ENCODE results near the gene NOP9.

DNA sequence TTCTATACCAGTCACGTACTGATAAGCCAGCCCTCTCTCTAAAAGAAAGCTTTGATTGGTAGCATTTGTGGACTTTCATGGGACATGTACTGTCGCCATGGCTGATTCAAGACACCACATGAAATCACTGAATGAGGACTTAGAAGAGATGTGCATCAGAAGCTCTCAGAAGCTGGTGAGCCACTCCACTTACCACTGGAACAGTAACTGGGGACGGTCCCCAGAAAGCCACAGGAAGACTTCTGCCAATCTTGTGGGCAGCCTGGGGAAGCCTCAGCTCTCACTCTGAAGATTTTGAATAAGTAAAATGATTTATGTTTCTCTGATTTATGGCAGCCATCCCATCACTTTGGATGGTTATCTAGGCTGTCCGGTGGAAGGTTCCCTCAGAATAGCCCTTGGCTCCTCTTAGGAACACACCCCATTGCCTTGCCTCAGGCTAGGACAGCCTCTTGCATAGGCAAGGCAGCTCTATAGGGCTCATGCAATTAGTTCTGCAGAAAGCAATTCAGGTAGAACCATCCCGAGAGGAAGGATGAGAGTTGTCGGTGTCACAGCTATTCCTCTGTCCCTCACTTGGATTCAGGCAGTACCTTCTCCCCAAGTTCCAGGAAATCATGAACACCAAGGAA, 9.9 kb upstream of the NOP9 start:
- TF ChIP-seq POLR2A (IDR thresholded peaks at IDR 0.05) (no peak), CTCF (IDR thresholded peaks at IDR 0.05) (no peak)

Data from sigmoid colon (tissue), 3 donors.